ENCODE data around the gene ANTXRL. TPM values are rescaled to one million over a fixed set of nuclear protein-coding genes. Genes with fewer than 3 reads are reported as not detected.
A peak's percentile ranks its signal among the peaks of the same experiment; 100 is the strongest.
"Not testable (repeated sequence)": the region's sequence is repeated elsewhere in the genome, so short reads cannot be mapped to it uniquely, and the experiment has no call there.

The ANTXRL gene
- total RNA-seq, 1 experiment from 2014 or later, result not detected

GRCh38 chr10:46311501-46311951 lies 24.7 kb downstream of the ANTXRL start:
- ChIA-PET POLR2A (ENCODE audit: unreplicated experiment) (no interaction called here), CTCF (no interaction called here)
- no peak overlapping the region for H3K4me3 ChIP-seq (ENCODE audit: low read length)
- intact Hi-C loops (cut with micrococcal nuclease), result no loop called here
- no TSS peak for BruUV-seq (replicated peaks)
- H3K27me3 ChIP-seq (ENCODE audit: low read length), result no peaks in the 10 kb centered on the region
- no peak overlapping the region for H2AFZ ChIP-seq (ENCODE audit: low read length)
- ATAC-seq (no peak), DNase-seq (no peak)
- no peaks in the 10 kb centered on the region for H3K4me1 ChIP-seq (ENCODE audit: insufficient read depth, low read length)
- no peak overlapping the region for H3K4me2 ChIP-seq (ENCODE audit: low read length)
- H3F3A ChIP-seq (ENCODE audit: low read length, unreplicated experiment), result no peaks in the 10 kb centered on the region
- no peaks in the 10 kb centered on the region for H4K20me1 ChIP-seq (ENCODE audit: low read length)
- TF ChIP-seq EZH2phosphoT487 (IDR thresholded peaks at IDR 0.05; ENCODE audit: borderline replicate concordance, low read length) (no peak), CTCF (conservative IDR thresholded peaks at IDR 0.05; ENCODE audit: low read depth, low read length) (no peak), EZH2 (IDR thresholded peaks at IDR 0.05; ENCODE audit: low read length, unreplicated experiment) (no peak)
- H3K27ac ChIP-seq (ENCODE audit: low read length), result no peak overlapping the region
- H3K9me3 ChIP-seq (ENCODE audit: low read length), result no peaks in the 10 kb centered on the region
- H3K9me2 ChIP-seq (replicated peaks; ENCODE audit: low read length), result no peaks in the 10 kb centered on the region
- no peaks in the 10 kb centered on the region for H3K79me2 ChIP-seq (ENCODE audit: low read length)
- H3K36me3 ChIP-seq (ENCODE audit: low read depth, low read length), result no peaks in the 10 kb centered on the region
- H3K9ac ChIP-seq (ENCODE audit: low read length), result no peak overlapping the region

GRCh38 chr10:46311961-46312431 lies 25.2 kb downstream of the ANTXRL start:
- H3K79me2 ChIP-seq (ENCODE audit: low read length); H3F3A ChIP-seq (ENCODE audit: low read length, unreplicated experiment); H4K20me1 ChIP-seq (ENCODE audit: low read length); ATAC-seq; H3K4me3 ChIP-seq (ENCODE audit: low read length); POLR2A ChIA-PET (ENCODE audit: unreplicated experiment); H3K36me3 ChIP-seq (ENCODE audit: low read depth, low read length); H3K9me2 ChIP-seq (replicated peaks; ENCODE audit: low read length); H3K9ac ChIP-seq (ENCODE audit: low read length); H3K27me3 ChIP-seq (ENCODE audit: low read length); intact Hi-C loops (cut with micrococcal nuclease); CTCF ChIA-PET; H3K27ac ChIP-seq (ENCODE audit: low read length); H3K4me1 ChIP-seq (ENCODE audit: insufficient read depth, low read length); BruUV-seq (replicated peaks); H3K9me3 ChIP-seq (ENCODE audit: low read length); H2AFZ ChIP-seq (ENCODE audit: low read length); H3K4me2 ChIP-seq (ENCODE audit: low read length): not testable (repeated sequence)
- peak; percentile 44 for DNase-seq

- H3K4me1 ChIP-seq (ENCODE audit: insufficient read depth, low read length), result no peaks in the 10 kb centered on the region
- no peaks in the 10 kb centered on the region for H3K79me2 ChIP-seq (ENCODE audit: low read length)
- H3K9me2 ChIP-seq (replicated peaks; ENCODE audit: low read length), result no peaks in the 10 kb centered on the region
- no peaks in the 10 kb centered on the region for H3F3A ChIP-seq (ENCODE audit: low read length, unreplicated experiment)
- ATAC-seq (no peak), DNase-seq (no peak)
- H3K27me3 ChIP-seq (ENCODE audit: low read length), result no peaks in the 10 kb centered on the region
- intact Hi-C loops (cut with micrococcal nuclease), result no loop called here
- TF ChIP-seq EZH2 (IDR thresholded peaks at IDR 0.05; ENCODE audit: low read length, unreplicated experiment) (no peak), EZH2phosphoT487 (IDR thresholded peaks at IDR 0.05; ENCODE audit: borderline replicate concordance, low read length) (no peak), CTCF (conservative IDR thresholded peaks at IDR 0.05; ENCODE audit: low read depth, low read length) (no peak)
- BruUV-seq (replicated peaks), result no TSS peak
- no peaks in the 10 kb centered on the region for H3K9me3 ChIP-seq (ENCODE audit: low read length)
- no peak overlapping the region for H3K9ac ChIP-seq (ENCODE audit: low read length)
- ChIA-PET CTCF (no interaction called here), POLR2A (ENCODE audit: unreplicated experiment) (no interaction called here)
- no peaks in the 10 kb centered on the region for H3K36me3 ChIP-seq (ENCODE audit: low read depth, low read length)
- no peak overlapping the region for H3K4me2 ChIP-seq (ENCODE audit: low read length)
- no peak overlapping the region for H2AFZ ChIP-seq (ENCODE audit: low read length)
- no peak overlapping the region for H3K4me3 ChIP-seq (ENCODE audit: low read length)
- H4K20me1 ChIP-seq (ENCODE audit: low read length), result no peaks in the 10 kb centered on the region
- H3K27ac ChIP-seq (ENCODE audit: low read length), result no peak overlapping the region
These were observed 26.2 kb downstream of the ANTXRL start for GRCh38 chr10:46312953-46313352.

Measured in PC-3 (cell line).